HG02973 (cell line): Measurements from ENCODE around the gene C8A.

Experiments
- ATAC-seq: cut with Tn5 transposase; IDR thresholded peaks from one replicate; pipeline ENCODE4 v1.9.1; 2021; ENCODE audit warnings: moderate library complexity; ENCODE audit not compliant: unreplicated experiment

Gene C8A

GRCh38 chr1:56964349-56965017 is 109.9 kb downstream of the C8A start:
- ATAC-seq, result no peak

DNA sequence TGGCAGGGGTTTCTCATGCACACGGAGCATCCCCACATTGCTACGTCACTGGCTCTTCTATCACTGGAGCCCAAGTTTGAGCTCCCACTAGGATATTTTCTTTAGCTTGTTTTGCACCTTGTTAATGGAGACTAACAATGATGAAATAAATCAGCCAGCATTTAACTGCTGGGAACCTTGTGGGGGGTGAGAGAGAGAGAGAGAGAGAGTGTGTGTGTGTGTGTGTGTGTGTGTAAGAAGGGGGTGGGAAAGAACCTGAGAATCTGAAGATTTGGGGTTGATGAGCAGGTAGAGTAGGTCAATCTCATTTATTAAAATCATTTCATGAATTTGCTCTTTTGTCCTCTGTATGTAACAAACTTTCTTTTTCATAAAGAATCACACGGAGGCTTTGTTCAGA is 110.6 kb downstream of the C8A start:
- ATAC-seq, result no peak

DNA sequence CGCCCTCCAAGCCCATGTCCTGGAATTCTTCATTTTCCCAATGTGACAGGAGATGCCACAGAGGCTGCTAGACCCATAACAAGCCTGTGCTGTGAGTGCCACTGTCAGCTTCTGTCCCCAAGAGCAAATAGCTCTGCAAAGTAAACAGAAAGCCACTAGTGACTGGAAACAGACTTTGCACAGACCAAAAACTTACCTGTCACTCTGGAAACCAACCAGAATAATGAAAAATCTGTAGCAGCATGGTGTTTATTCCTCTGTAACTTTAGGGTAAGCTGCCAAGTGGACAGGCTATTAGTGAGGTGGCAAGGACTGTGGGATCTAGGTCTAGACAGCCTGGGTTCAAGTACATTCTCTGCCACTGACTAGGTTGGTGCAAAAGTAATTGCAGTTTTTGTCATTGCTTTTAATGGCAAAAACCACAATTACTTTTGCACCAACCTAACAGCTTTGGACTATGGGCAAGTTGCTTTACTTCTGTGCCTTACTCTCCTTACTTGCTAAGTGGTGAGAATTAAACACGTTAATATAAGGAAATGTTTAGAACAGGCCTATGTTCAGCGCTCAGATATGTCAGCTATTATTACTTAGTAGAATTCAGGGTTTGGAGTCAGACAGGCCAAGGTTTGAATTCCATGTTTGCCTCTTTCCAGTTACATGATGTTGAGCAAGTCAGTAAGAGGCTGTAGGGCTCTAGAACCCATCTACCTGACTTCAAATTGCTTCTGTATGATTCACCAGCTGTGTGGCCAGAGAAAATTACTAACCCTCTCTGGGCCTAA is 111.5 kb downstream of the C8A start, which contains the start of gene C8B:
Gene C8B (minus strand): TSS at position 100 of the 782 bp plus-strand sequence. CDS start 67 bp downstream, at position 33.
- ATAC-seq, result no peak

DNA sequence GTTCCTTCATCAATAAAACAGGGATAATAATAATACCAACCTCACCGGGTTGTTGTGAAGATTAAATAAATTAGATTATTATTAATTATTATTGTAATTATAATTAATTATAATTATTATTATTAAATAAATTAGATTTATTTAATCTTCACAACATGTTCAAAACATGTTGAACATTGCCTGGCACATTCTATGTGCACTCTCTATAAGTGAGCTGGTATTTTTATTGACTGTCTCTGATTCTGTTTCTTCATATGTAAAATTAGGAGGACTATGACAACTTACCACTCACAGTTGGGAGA is 112.1 kb downstream of the C8A start:
- no peak for ATAC-seq

DNA sequence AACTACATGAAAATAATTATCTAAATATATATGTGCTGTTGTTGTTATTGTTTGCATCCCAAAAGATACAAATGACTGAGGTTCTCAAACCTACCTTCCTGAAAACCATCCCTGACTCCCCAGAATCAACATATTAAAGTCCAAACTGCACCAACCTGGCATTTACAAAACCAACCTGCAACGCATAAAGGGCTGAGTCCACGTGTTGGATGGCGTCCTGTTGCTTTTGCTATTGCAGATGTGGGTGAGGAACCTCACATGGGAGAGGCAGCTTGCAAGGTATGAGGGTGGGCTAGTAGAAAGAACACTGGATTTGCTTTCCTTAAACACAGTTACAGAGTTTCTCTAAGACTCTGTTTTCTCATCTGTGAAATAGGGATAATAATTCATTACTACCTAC is 112.8 kb downstream of the C8A start:
- ATAC-seq, result no peak
